ENCODE measurements around the gene MT1B. TPM values are rescaled to one million over a fixed set of nuclear protein-coding genes. Genes with fewer than 3 reads are reported as not detected.

Gene MT1B
- total and polyA plus RNA-seq, 4 donors: 1.2 to 1.5 TPM; not detected in 2

GRCh38 chr16:56618138-56618537, 33.5 kb upstream of the MT1B start:
- peak overlapping the region in 1 of 2 donors; percentile 91 for H3K27ac ChIP-seq (ENCODE audit: low read depth in 1 of 2, low read length in 2 of 2)
- peaks cover 0 to 30% (median 14%) of the 10 kb centered on the region in 4 donors for H3K4me1 ChIP-seq (ENCODE audit: control insufficient read depth in 4 of 4, insufficient read depth in 4 of 4, low read length in 3 of 4)
- H3K27me3 ChIP-seq (ENCODE audit: control insufficient read depth in 4 of 4, insufficient read depth in 4 of 4, low read length in 3 of 4): no peaks in the 10 kb centered on the region
- no peak for DNase-seq (ENCODE audit: low spot score)
- no peaks in the 10 kb centered on the region for H3K36me3 ChIP-seq (ENCODE audit: control insufficient read depth in 4 of 4, insufficient read depth in 3 of 4, low read depth in 1 of 4, low read length in 3 of 4)
- TF ChIP-seq, protein P1, sequence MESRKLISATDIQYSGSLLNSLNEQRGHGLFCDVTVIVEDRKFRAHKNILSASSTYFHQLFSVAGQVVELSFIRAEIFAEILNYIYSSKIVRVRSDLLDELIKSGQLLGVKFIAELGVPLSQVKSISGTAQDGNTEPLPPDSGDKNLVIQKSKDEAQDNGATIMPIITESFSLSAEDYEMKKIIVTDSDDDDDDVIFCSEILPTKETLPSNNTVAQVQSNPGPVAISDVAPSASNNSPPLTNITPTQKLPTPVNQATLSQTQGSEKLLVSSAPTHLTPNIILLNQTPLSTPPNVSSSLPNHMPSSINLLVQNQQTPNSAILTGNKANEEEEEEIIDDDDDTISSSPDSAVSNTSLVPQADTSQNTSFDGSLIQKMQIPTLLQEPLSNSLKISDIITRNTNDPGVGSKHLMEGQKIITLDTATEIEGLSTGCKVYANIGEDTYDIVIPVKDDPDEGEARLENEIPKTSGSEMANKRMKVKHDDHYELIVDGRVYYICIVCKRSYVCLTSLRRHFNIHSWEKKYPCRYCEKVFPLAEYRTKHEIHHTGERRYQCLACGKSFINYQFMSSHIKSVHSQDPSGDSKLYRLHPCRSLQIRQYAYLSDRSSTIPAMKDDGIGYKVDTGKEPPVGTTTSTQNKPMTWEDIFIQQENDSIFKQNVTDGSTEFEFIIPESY (IDR thresholded peaks at IDR 0.05): no peak
- TF ChIP-seq RAD21 (IDR thresholded peaks at IDR 0.05) (no peak), GABPA (IDR thresholded peaks at IDR 0.05 in 1 of 2, conservative IDR thresholded peaks at IDR 0.05 in 1 of 2) (no peak), TAF1 (conservative IDR thresholded peaks at IDR 0.05) (no peak), SP1 (IDR thresholded peaks at IDR 0.05) (no peak), NR2F2 (IDR thresholded peaks at IDR 0.05) (no peak), JUND (IDR thresholded peaks at IDR 0.05) (no peak), HNF4G (IDR thresholded peaks at IDR 0.05) (no peak), MAX (IDR thresholded peaks at IDR 0.05) (no peak), YY1 (IDR thresholded peaks at IDR 0.05) (no peak)
- H3K9me3 ChIP-seq (ENCODE audit: control insufficient read depth in 4 of 4, low read length in 3 of 4): no peaks in the 10 kb centered on the region
- no peak overlapping the region for H3K9ac ChIP-seq (ENCODE audit: low read depth in 1 of 2, low read length in 2 of 2)
- H3K4me3 ChIP-seq (ENCODE audit: low read depth in 1 of 3, low read length in 3 of 3): peak overlapping the region in 1 of 3 donors; percentile 77
- 84% methylated on average over 6 of the region's 6 CpGs for WGBS

GRCh38 chr16:56620339-56620897, 31.3 kb upstream of the MT1B start:
- TF ChIP-seq GABPA (IDR thresholded peaks at IDR 0.05 in 1 of 2, conservative IDR thresholded peaks at IDR 0.05 in 1 of 2) (no peak), EGR1 (IDR thresholded peaks at IDR 0.05; ENCODE audit: low read depth in 2 of 2) (no peak), TAF1 (conservative IDR thresholded peaks at IDR 0.05) (no peak), ATF3 (IDR thresholded peaks at IDR 0.05) (no peak), SP1 (IDR thresholded peaks at IDR 0.05) (no peak), FOXA2 (IDR thresholded peaks at IDR 0.05) (no peak), NR2F2 (IDR thresholded peaks at IDR 0.05) (no peak), YY1 (IDR thresholded peaks at IDR 0.05) (no peak), FOXA1 (IDR thresholded peaks at IDR 0.05) (no peak)
- TF ChIP-seq, protein P2, sequence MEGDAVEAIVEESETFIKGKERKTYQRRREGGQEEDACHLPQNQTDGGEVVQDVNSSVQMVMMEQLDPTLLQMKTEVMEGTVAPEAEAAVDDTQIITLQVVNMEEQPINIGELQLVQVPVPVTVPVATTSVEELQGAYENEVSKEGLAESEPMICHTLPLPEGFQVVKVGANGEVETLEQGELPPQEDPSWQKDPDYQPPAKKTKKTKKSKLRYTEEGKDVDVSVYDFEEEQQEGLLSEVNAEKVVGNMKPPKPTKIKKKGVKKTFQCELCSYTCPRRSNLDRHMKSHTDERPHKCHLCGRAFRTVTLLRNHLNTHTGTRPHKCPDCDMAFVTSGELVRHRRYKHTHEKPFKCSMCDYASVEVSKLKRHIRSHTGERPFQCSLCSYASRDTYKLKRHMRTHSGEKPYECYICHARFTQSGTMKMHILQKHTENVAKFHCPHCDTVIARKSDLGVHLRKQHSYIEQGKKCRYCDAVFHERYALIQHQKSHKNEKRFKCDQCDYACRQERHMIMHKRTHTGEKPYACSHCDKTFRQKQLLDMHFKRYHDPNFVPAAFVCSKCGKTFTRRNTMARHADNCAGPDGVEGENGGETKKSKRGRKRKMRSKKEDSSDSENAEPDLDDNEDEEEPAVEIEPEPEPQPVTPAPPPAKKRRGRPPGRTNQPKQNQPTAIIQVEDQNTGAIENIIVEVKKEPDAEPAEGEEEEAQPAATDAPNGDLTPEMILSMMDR (IDR thresholded peaks at IDR 0.05; ENCODE audit: low read depth, low read length, missing input control): no peak
- TF ChIP-seq, protein P1 (IDR thresholded peaks at IDR 0.05): no peak
- TF ChIP-seq, protein P3, sequence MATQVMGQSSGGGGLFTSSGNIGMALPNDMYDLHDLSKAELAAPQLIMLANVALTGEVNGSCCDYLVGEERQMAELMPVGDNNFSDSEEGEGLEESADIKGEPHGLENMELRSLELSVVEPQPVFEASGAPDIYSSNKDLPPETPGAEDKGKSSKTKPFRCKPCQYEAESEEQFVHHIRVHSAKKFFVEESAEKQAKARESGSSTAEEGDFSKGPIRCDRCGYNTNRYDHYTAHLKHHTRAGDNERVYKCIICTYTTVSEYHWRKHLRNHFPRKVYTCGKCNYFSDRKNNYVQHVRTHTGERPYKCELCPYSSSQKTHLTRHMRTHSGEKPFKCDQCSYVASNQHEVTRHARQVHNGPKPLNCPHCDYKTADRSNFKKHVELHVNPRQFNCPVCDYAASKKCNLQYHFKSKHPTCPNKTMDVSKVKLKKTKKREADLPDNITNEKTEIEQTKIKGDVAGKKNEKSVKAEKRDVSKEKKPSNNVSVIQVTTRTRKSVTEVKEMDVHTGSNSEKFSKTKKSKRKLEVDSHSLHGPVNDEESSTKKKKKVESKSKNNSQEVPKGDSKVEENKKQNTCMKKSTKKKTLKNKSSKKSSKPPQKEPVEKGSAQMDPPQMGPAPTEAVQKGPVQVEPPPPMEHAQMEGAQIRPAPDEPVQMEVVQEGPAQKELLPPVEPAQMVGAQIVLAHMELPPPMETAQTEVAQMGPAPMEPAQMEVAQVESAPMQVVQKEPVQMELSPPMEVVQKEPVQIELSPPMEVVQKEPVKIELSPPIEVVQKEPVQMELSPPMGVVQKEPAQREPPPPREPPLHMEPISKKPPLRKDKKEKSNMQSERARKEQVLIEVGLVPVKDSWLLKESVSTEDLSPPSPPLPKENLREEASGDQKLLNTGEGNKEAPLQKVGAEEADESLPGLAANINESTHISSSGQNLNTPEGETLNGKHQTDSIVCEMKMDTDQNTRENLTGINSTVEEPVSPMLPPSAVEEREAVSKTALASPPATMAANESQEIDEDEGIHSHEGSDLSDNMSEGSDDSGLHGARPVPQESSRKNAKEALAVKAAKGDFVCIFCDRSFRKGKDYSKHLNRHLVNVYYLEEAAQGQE (IDR thresholded peaks at IDR 0.05): no peak
- H3K27me3 ChIP-seq (ENCODE audit: control insufficient read depth in 4 of 4, insufficient read depth in 4 of 4, low read length in 3 of 4): no peaks in the 10 kb centered on the region
- no peak overlapping the region for H3K27ac ChIP-seq (ENCODE audit: low read depth in 1 of 2, low read length in 2 of 2)
- no peaks in the 10 kb centered on the region for H3K36me3 ChIP-seq (ENCODE audit: control insufficient read depth in 4 of 4, insufficient read depth in 3 of 4, low read depth in 1 of 4, low read length in 3 of 4)
- H3K4me3 ChIP-seq (ENCODE audit: low read depth in 1 of 3, low read length in 3 of 3): no peak overlapping the region
- peaks cover 0 to 36% (median 14%) of the 10 kb centered on the region in 4 donors for H3K4me1 ChIP-seq (ENCODE audit: control insufficient read depth in 4 of 4, insufficient read depth in 4 of 4, low read length in 3 of 4)
- no peaks in the 10 kb centered on the region for H3K9me3 ChIP-seq (ENCODE audit: control insufficient read depth in 4 of 4, low read length in 3 of 4)
- H3K9ac ChIP-seq (ENCODE audit: low read depth in 1 of 2, low read length in 2 of 2): no peak overlapping the region
- DNase-seq (ENCODE audit: low spot score): no peak
- whole genome bisulfite sequencing: 94% methylated on average over 8 of the region's 8 CpGs

Measured in liver (tissue), 9 donors.